GM18511 (cell line): ENCODE measurements around the gene ABI2.
"Not testable (repeated sequence)": the region's sequence is repeated elsewhere in the genome, so short reads cannot be mapped to it uniquely, and the experiment has no call there.

ENCODE experiments used
- ATAC-seq: cut with Tn5 transposase; IDR thresholded peaks from one replicate; pipeline ENCODE4 v1.9.1; 2021; ENCODE audit warnings: mild to moderate bottlenecking, moderate library complexity; ENCODE audit not compliant: unreplicated experiment

Gene ABI2

DNA sequence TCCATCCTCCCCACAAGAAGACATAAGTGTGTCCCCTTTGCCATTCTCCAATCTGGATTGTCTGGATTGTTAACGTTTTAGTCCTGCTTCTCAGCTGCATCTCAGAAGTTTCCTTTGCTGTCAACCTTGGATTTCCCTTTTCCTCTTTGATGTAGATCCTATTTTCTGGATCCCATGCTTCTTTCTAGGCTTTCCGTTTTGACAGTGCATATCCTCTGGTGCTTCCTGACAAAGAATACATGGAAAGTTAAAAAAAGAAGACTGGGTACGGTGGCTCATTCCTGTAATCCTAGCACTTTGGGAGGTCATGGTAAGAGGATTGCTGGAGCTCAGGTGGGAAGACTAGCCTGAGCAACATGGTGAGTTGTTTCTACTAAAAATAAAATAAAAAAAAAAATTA lies 26.8 kb downstream of the ABI2 start:
- ATAC-seq = no peak

DNA sequence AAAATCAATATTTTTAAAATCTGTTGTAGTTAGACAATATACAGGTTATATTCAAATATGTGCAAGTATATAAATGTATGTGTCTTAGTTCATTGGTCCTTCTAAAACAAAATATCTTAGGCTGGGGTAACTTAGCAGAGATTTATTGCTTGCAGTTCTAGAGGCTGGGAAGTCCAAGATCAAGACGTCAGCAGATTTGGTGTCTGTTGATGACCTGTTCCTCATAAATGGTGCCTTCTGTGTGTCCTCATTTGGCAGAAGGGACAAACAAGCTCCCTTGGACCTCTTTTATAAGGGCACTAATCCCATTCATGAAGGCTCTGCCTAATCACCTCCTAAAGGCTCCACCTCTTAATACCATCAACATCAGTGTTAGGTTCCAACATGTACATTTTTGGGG lies 31.3 kb downstream of the ABI2 start:
- no peak for ATAC-seq

DNA sequence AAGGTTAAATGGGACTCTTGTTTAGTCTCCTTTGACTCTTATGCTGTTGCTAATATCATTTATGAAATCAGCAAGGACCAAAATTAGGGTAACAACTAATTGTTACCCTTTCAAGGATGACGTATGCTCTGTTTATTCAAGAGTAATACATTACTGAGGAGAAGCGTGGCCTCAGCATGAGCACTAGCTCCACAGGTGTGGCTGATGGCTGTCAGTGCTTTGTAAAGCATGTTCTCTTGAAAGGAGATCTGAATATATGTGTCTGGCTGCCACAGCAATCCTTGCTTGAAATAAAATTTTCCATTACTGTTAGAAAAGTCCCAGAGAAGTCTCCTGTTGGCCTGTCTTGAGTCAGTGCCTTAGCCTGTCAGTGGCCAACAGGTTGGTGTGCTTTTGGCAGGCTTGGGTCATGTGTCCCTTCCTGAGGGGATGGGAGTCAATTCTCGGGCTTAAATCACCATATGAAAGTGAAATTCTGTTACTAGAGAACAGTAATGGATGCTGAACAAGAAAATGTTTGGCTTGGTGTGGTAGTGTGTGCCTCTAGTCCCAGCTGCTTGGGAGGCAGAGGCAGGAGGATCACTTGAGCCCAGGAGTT lies 32.7 kb downstream of the ABI2 start:
- ATAC-seq = no peak

DNA sequence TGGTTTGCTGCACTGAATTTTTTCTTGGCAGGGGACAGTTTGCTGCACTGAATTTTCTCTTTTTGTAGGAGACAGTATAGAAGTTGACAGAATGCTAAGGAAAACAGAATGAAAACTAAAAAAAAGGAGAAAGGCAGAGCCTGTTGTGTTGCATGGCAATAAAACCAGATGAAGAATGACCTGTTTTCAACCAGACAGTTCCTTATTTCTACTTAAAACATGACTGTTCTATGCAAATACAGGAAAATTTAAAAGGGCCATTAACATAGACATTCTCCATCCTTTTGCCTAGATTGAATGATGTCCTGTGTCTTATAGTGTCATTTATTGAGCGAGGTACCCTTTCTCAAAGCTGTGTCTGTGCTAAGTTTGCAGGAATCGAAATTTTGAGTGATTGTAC lies 33.3 kb downstream of the ABI2 start:
- no peak for ATAC-seq

DNA sequence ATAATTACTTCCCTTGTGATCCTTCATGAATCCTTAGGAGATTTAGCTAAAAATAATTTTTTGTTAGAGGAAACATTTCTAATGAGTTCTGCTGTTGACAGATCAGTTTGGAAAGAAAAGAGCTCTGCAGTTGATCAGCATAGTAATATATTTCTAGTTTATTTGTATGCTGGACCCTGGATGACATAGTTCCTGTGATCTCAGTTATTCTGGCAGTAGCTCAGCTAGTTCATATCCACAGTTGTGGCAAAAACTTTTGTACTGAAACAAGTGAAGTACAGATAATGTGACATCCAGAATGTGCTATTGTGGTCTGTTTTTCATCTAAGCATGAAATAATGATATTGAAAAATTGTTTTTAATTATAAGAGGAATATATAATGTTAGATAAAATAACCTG lies 33.7 kb downstream of the ABI2 start:
- no peak for ATAC-seq

DNA sequence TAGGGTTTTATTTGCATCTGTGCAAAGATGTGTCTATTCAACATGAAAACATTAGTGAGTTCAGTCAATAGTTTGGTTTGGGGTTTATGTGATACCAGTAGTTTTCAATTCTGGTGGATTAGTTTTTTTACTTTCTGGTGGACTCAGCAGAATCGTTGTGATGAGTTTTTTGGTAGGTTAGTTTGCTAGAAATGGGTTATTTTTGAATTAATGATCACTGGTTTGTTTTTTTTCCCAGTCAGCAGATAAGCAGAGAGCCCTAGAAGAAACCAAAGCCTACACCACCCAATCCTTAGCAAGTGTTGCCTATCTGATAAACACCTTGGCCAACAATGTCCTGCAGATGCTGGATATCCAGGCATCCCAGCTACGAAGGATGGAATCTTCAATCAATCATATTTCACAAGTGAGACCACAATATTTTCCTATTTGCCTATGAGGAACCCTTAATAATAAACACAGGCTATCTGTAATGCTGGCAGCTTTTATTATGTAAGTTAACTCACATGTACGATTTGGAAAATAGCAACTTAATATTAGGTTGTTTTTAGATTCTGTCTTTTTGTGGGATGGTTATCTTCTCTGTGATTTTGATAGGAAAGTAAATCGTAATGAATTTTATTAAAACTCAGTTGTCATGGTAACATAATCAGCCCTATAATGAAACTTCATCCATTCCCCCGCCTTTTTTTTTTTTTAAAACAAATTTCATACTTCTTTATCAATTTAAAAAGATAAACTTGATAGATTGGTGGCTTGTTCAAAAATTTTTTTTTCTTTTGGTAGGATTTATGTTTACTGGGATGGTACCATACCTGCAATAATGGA lies 38.7 kb downstream of the ABI2 start:
- ATAC-seq = no peak

DNA sequence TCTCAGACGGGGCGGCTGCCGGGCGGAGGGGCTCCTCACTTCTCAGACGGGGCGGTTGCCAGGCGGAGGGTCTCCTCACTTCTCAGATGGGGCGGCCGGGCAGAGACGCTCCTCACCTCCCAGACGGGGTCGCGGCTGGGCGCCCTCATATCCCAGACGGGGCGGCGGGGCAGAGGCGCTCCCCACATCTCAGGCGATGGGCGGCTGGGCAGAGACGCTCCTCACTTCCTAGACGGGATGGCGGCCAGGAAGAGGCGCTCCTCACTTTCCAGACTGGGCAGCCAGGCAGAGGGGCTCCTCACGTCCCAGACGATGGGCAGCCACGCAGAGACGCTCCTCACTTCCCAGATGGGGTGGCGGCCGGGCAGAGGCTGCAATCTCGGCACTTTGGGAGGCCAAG lies 44.5 kb downstream of the ABI2 start:
- ATAC-seq = not testable (repeated sequence)

DNA sequence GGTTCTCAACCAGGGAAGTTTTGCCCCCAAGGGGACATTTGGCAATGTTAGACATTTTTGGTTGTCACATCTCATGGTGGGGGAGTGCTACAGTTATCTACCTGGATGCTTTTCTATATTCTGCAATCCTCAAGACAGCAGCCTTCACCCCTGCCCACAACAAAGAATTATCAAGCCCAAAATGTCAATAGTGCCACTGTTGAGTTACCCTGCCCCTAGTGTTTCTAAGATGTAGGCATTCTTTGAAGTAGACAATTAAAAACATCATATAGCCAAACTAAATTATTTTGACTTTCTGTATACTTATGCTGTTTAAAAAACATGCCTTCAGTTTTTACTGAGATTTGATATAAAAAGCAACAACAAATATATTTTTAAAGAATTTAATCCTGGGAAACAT lies 48.0 kb downstream of the ABI2 start:
- ATAC-seq = no peak

DNA sequence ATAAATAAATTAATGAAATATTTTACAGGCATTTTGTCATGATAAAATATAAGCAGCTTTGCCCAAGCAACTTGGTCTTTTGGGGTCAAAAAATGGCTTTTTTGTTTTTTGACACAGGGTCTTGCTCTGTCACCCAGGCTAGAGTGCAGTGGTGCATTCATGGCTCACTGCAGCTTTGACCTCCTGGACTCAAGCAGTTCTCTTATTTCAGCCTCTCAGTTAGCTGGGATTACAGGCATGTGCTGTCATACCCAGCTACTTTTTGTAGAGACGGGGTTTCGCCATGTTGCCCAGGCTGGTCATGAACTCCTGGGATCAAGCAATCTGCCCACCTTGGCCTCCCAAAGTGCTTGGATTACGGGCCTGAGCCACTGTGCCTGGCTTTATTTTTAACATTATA lies 51.0 kb downstream of the ABI2 start:
- ATAC-seq = no peak

DNA sequence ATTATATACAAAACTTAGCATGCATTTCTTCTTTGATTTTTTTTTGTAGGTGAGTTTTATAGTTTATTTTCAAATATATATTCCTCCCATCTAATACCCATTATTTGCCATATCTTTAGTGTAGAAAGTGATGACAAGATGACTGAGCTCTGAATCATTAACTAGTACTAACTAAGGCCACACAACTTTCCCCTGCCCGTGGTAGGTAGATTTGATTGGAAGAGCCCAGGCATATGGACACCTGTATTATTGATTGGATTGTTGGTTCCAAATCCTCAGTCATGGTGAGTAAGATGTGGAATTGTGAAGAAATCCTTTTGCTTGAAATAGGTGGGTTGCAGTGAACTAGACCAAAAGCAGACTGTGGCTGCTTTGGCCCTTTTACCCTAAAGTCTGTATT lies 54.8 kb downstream of the ABI2 start:
- ATAC-seq = no peak

DNA sequence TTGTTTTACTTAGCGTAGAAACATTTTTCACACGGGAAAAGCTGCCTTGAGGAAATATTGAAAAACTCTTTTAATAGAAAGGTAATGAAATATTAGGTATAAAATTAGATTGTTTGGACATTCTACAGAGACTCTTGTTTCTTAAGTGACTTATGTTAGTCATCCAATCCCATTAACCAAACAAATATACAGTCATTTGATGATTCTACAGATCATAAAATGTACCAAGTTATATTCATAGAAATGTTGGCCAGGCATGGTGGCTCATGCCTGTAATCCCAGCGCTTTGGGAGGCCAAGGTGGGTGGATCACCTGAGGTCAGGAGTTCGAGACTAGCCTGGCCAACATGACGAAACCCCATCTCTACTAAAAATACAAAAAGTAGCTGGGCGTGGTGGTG lies 60.0 kb downstream of the ABI2 start:
- ATAC-seq = not testable (repeated sequence)

DNA sequence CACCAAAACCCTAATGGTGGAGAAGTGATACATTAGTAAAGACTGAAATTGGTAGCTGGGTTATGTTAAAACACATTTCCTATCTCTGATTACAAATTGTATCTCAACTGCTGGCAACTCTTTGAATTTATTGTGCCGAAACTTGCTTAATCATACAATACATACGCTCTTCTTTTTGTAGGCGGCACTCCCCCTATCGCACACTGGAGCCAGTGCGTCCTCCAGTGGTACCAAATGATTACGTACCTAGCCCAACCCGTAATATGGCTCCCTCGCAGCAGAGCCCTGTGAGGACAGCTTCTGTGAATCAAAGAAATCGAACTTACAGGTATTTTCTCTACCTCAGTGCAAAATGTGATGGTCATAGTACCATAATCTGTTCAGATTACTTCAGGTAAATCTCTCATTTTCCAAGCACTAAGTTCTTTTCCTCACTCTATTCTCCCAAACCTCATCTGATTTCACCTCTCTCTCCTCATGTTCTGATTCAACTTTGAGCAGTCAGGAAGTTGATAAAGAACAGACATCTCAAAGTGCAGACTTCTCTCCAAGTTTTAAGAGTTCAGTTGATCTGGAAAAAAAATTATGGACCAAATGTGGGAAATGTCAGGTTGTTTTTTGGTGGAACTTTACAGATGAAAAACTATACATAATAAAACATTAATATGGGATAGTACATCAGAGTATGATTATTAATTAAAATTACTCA lies 66.5 kb downstream of the ABI2 start:
- no peak for ATAC-seq

DNA sequence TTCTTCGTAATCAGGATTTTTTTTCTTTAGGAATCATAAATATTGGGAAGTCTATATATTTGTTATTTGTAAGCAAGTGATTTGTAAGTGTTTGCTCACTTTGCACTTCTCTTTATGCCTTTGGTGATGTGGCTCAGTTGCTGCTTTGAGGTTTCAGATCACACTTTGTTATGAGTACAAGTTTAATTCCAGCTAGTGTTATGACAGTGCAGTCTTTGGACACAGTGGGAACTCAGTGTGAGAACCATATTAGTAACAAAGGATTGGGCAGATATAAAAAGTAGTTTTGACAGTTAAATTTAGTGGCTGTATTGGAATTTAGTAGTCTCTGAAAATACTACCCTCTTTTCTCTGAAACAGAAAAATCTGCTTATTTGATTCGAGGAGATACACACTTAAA lies 67.7 kb downstream of the ABI2 start:
- no peak for ATAC-seq

DNA sequence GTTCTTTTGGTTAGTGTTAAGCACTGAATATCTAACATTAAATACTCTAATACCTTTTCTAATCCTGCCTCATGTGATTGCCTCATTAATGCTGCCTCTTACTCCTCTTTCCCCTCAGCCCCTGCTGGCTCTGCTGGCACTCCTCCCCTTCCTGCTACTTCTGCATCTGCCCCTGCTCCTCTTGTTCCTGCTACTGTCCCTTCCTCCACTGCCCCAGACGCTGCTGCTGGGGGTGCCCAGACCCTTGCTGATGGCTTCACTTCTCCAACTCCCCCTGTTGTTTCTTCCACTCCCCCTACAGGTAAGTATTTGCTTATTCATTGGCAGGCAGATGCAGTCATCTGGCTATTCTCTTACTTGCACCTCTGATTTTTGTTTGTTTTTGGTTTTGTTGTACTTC lies 68.5 kb downstream of the ABI2 start:
- no peak for ATAC-seq

DNA sequence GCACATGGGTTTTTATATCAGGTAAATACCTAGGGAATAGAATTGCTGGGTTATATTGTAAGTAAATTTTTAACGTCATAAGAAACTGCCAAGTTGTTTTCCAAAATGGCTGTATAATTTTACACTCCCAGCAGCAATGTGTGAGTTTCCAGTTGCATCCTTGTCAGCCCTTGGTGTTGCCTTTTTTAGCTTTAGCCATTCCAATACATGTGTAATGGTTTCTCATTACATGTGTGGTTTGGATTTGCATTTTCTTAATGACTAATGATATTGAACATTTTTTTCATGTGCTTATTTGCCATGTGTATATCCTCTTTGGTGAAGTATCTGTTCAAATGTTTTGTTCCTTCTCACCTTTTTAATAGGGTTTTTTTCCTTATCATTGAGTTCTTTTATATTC lies 70.8 kb downstream of the ABI2 start:
- no peak for ATAC-seq

DNA sequence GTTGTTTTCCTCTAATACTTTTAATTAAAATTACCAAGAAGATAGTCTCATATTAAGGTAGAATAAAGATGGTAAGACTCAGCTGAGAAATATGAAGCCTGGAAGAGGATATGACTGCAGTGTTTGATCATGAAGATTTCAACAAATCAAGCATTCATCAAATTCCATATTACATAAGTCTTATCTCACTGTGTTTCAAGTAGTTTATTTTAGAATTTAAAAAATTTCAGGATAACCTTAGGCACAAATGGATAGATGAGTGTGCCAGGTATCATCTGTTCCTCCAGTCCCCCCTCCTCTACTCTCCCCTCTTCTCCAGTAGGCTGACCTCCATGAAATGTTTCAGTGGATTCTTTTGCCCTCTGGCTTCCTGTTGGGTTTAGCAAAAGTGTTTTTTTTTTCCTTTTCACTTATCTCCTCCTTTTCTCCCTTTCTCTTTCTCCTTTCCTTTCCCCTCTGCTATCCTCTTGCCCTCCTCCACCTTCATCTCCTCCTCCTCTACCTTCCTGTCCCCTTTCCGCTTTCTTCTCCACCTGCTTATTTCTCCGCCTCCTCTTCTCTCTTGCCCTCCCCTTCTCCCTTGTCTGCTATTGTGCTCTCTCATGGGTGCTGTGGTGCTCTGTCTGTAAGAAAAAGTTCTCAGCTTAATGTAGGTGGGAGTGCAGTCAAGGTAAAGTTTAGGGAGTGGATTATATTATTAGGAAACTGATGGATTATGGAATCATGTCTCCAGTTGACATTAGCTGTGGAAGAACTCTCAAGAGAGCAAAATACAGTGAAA lies 72.8 kb downstream of the ABI2 start:
- no peak for ATAC-seq

DNA sequence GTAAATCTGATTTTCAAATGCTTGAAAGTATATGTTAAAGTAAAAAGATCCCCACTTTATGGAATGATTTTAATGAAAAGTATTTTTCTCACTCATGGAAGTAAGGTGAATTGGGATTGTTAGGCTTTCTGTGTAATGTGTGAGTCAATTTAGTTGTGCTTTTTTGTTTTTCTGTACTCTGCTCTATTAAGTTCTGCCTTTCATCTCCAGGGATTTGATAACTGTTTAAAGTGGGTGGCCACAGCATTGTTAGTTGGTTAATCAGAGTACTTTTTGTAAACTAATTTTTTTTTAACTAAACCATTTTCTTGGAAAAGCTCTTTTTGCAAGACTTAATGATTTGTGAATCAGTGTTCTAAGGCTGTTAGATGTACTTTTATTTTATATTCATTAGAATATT lies 76.8 kb downstream of the ABI2 start:
- ATAC-seq = no peak

DNA sequence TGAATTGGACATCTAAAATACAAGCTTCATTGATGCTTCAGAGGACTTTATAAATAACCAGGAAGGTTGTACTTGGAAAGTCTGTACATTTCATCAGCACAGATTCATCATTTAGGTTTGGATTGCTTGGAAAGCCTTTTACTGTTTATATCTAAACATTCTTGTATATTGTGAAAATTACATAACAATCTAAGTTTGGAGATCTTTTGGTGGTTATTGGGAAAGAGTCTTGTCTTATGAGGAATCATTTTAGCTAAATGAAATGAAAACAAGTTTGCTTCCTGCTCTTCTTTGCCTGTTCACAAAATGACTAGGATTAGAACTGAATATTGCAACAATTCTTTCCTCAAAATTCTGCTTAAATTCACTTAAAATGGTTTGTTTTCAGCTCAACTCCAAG lies 79.3 kb downstream of the ABI2 start:
- no peak for ATAC-seq

DNA sequence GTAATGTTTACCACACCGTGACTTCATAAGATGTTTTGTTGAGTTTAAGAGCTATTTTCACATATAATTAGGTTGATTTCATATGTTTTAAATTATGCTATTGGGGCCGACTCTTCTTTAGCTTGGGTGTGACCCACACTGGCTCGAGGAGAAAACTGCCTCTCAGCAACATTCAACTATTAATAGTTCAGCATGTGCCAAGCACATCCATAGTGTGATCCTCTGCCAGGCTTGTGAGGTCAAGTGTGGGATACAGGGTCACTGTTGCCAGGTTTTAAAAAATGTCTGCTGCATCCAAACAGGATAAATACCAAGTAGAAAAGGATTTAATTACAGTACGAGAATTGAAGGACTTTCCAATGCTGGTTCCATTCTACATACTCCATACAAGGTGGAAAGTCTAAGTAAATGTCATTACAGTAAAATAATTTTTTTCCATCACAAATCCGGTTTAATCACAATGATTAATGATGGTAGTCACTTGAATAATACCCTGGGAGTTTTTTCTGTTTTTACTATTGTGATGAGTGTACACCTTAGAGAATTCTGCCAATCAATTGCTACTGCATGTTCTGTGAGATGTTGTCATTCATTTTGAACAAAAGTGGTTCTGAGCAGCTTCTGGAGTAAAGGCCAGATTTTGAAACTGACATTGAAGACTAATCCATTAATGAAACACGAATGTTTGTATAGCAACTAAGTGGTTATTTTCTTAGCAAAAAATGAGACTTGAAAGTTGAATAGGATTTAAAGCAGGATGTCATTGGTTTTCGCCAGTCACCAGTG lies 84.5 kb downstream of the ABI2 start:
- ATAC-seq = no peak

DNA sequence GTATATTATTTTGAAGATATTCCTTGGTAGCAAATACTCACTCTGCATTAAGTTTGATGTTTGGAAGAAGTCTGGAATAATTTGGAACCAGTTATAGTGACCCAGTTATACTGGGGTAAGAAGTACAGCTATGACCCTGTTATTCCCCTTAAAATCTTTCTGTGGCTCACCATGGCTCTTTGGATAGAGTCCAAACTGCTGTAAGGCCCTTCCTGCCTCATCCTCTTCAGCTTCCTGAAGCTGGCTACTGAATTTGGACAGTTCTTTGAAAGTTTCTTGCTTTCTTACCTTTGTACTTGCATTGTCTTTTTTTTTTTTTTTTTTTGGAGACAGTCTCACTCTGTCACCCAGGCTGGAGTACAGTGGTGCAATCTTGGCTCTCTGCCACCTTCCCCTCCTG lies 85.6 kb downstream of the ABI2 start:
- ATAC-seq = no peak

DNA sequence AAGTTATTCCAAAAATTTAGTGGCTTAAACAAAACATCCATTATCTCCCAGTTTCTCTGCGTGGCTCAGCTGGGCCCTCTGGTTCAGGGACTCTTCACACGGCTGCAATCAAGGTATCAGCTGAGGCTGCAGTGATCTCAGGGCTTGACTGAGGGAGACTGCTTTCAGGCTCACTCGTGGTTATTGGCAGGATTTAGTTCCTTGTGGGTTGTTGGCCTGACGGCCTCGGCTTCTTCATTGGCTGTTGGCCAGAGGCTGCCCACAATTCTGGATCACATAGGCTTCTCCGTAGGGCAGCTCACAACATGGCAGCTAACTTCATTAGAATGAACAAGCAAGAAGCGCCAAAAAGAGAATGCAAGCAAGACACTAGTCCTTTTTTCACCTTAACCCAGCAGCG lies 90.1 kb downstream of the ABI2 start:
- ATAC-seq = no peak
